Trophoblast cell (in vitro differentiated cells and primary cell): ENCODE data around the gene ALPP.
"Not testable (repeated sequence)": the region's sequence is repeated elsewhere in the genome, so short reads cannot be mapped to it uniquely, and the experiment has no call there.

ENCODE experiments used
- DNase-seq, 2 donors: peaks; one replicate each; pipeline ENCODE4 v3.0.0-alpha.2; 2016
- H2AFZ ChIP-seq: 2 replicates; pipeline ENCODE4 v1.6.1; 2013; ENCODE audit warnings: low read length, moderate library complexity, mild to moderate bottlenecking; ENCODE audit not compliant: insufficient read depth, poor library complexity
- H2AK5ac ChIP-seq: 2 replicates; pipeline ENCODE4 v1.6.1; 2013; ENCODE audit warnings: mild to moderate bottlenecking, low read length
- H2BK120ac ChIP-seq: 2 replicates; pipeline ENCODE4 v1.6.1; 2013; ENCODE audit warnings: low read length, mild to moderate bottlenecking, moderate library complexity; ENCODE audit not compliant: insufficient read depth, poor library complexity
- H2BK12ac ChIP-seq: 2 replicates; pipeline ENCODE4 v1.6.1; 2013; ENCODE audit warnings: mild to moderate bottlenecking, low read length, moderate library complexity
- H2BK5ac ChIP-seq: 2 replicates; pipeline ENCODE4 v1.6.1; 2013; ENCODE audit warnings: low read length, low read depth, moderate library complexity, mild to moderate bottlenecking; ENCODE audit not compliant: poor library complexity
- H3K14ac ChIP-seq: 2 replicates; pipeline ENCODE4 v1.6.1; 2013; ENCODE audit warnings: mild to moderate bottlenecking, low read length
- H3K18ac ChIP-seq: 2 replicates; pipeline ENCODE4 v1.6.1; 2013; ENCODE audit warnings: mild to moderate bottlenecking, low read length
- H3K23ac ChIP-seq: 2 replicates; pipeline ENCODE4 v1.6.1; 2013; ENCODE audit warnings: low read length
- H3K27ac ChIP-seq: 2 replicates; pipeline ENCODE4 v1.5.1; 2013; ENCODE audit warnings: low read depth, mild to moderate bottlenecking, inconsistent platforms, low read length, moderate library complexity
- H3K27me3 ChIP-seq: 2 replicates; pipeline ENCODE4 v1.6.1; 2013; ENCODE audit warnings: inconsistent platforms, mild to moderate bottlenecking, low read length, moderate library complexity; ENCODE audit not compliant: insufficient read depth
- H3K36me3 ChIP-seq, 2 experiments: 1 replicate in 1 of 2; 2 replicates in 1 of 2; pipeline ENCODE4 v1.6.1; 2013; ENCODE audit warnings: low read length in 2 of 2, mild to moderate bottlenecking in 2 of 2, moderate library complexity in 1 of 2; ENCODE audit not compliant: insufficient read depth in 2 of 2, control insufficient read depth in 1 of 2
- H3K4ac ChIP-seq: 2 replicates; pipeline ENCODE4 v1.6.1; 2013; ENCODE audit warnings: low read depth, mild to moderate bottlenecking, low read length, moderate library complexity
- H3K4me1 ChIP-seq, 2 experiments: 1 replicate in 1 of 2; 2 replicates in 1 of 2; pipeline ENCODE4 v1.6.1; 2013; ENCODE audit warnings: low read length in 2 of 2, mild to moderate bottlenecking in 2 of 2, moderate library complexity in 1 of 2; ENCODE audit not compliant: insufficient read depth in 2 of 2, control insufficient read depth in 1 of 2
- H3K4me2 ChIP-seq: 2 replicates; pipeline ENCODE4 v1.6.1; 2013; ENCODE audit warnings: inconsistent platforms, mild to moderate bottlenecking, low read length, moderate library complexity
- H3K4me3 ChIP-seq: 2 replicates; pipeline ENCODE4 v1.5.1; 2013; ENCODE audit warnings: mild to moderate bottlenecking, low read depth, low read length, inconsistent platforms
- H3K79me1 ChIP-seq: one replicate; pipeline ENCODE4 v1.6.1; 2013; ENCODE audit warnings: low read length
- H3K79me2 ChIP-seq: 2 replicates; pipeline ENCODE4 v1.6.1; 2013; ENCODE audit warnings: low read length, mild to moderate bottlenecking; ENCODE audit not compliant: control insufficient read depth, insufficient read depth, poor library complexity
- H3K9ac ChIP-seq: 2 replicates; pipeline ENCODE4 v1.6.1; 2013; ENCODE audit warnings: mild to moderate bottlenecking, low read length
- H3K9me3 ChIP-seq: 2 replicates; pipeline ENCODE4 v1.6.1; 2013; ENCODE audit warnings: low read depth, mild to moderate bottlenecking, control low read depth, inconsistent platforms, low read length; ENCODE audit not compliant: insufficient read depth
- H4K12ac ChIP-seq: 2 replicates; pipeline ENCODE4 v1.6.1; 2013; ENCODE audit warnings: low read depth, mild to moderate bottlenecking, low read length, moderate library complexity
- H4K8ac ChIP-seq: 2 replicates; pipeline ENCODE4 v1.6.1; 2013; ENCODE audit warnings: low read depth, mild to moderate bottlenecking, low read length, moderate library complexity
- H4K91ac ChIP-seq: one replicate; pipeline ENCODE4 v1.6.1; 2013; ENCODE audit warnings: low read depth, mild to moderate bottlenecking, low read length, moderate library complexity
- WGBS: extraction: QIAGEN DNeasy Blood & Tissue Kit; methylation state at CpG from one replicate; pipeline ENCODE4 v1.1.7; 2013; ENCODE audit warnings: missing lambda C conversion rate; ENCODE audit not compliant: insufficient read length, insufficient coverage; ENCODE audit errors: extremely low coverage; 5-methylcytosine and 5-hydroxymethylcytosine counted together

The ALPP gene

GRCh38 chr2:232363784-232364615 lies 14.6 kb upstream of the ALPP start:
- DNase-seq, result peak; percentile 83 to 92
- H3K9me3 ChIP-seq, result peaks cover 2% of the 10 kb centered on the region
- no peaks in the 10 kb centered on the region for H3K27me3 ChIP-seq
- no peak overlapping the region for H4K12ac ChIP-seq
- no peak overlapping the region for H2BK12ac ChIP-seq
- no peak overlapping the region for H2AFZ ChIP-seq
- no peak overlapping the region for H4K91ac ChIP-seq
- no peak overlapping the region for H2AK5ac ChIP-seq
- H3K14ac ChIP-seq, result no peak overlapping the region
- no peaks in the 10 kb centered on the region for H3K36me3 ChIP-seq
- H3K9ac ChIP-seq, result no peak overlapping the region
- H3K4me3 ChIP-seq, result no peak overlapping the region
- no peak overlapping the region for H3K23ac ChIP-seq
- H3K79me1 ChIP-seq, result no peaks in the 10 kb centered on the region
- H3K79me2 ChIP-seq, result no peaks in the 10 kb centered on the region
- no peak overlapping the region for H4K8ac ChIP-seq
- WGBS, result no CpG with 5 or more reads among the region's 14 CpGs
- peaks cover 5 to 11% of the 10 kb centered on the region in 2 experiments for H3K4me1 ChIP-seq
- no peak overlapping the region for H3K4ac ChIP-seq
- no peak overlapping the region for H3K27ac ChIP-seq
- no peak overlapping the region for H2BK5ac ChIP-seq
- H2BK120ac ChIP-seq, result no peak overlapping the region
- no peak overlapping the region for H3K4me2 ChIP-seq
- no peak overlapping the region for H3K18ac ChIP-seq

GRCh38 chr2:232364806-232365594 lies 13.6 kb upstream of the ALPP start:
- not testable (repeated sequence) for H3K9ac ChIP-seq, H4K12ac ChIP-seq, H3K79me2 ChIP-seq, H4K91ac ChIP-seq, H3K27me3 ChIP-seq, H2BK12ac ChIP-seq, H2BK120ac ChIP-seq, H3K23ac ChIP-seq, H2BK5ac ChIP-seq, H3K27ac ChIP-seq, H3K4me3 ChIP-seq, H3K36me3 ChIP-seq, H4K8ac ChIP-seq, H3K79me1 ChIP-seq, DNase-seq, H2AFZ ChIP-seq, H3K4ac ChIP-seq, H2AK5ac ChIP-seq, H3K4me2 ChIP-seq, H3K14ac ChIP-seq, H3K18ac ChIP-seq, H3K9me3 ChIP-seq
- no CpG with 5 or more reads among the region's 18 CpGs for WGBS
- H3K4me1 ChIP-seq, result peaks cover 5 to 11% of the 10 kb centered on the region in 2 experiments

- H3K23ac ChIP-seq, result no peak overlapping the region
- no peak overlapping the region for H4K91ac ChIP-seq
- H3K79me2 ChIP-seq, result no peaks in the 10 kb centered on the region
- H4K8ac ChIP-seq, result no peak overlapping the region
- WGBS, result no CpG with 5 or more reads among the region's 20 CpGs
- H3K4me3 ChIP-seq, result no peak overlapping the region
- H3K27ac ChIP-seq, result no peak overlapping the region
- H3K18ac ChIP-seq, result no peak overlapping the region
- peaks cover 2% of the 10 kb centered on the region for H3K9me3 ChIP-seq
- no peak overlapping the region for H2AFZ ChIP-seq
- no peak overlapping the region for H3K4me2 ChIP-seq
- no peaks in the 10 kb centered on the region for H3K27me3 ChIP-seq
- H2BK5ac ChIP-seq, result no peak overlapping the region
- H3K4me1 ChIP-seq, result peaks cover 5 to 11% of the 10 kb centered on the region in 2 experiments
- no peak overlapping the region for H3K9ac ChIP-seq
- peak; percentile 70 to 89 for DNase-seq
- no peak overlapping the region for H3K4ac ChIP-seq
- H2AK5ac ChIP-seq, result no peak overlapping the region
- H2BK120ac ChIP-seq, result no peak overlapping the region
- no peaks in the 10 kb centered on the region for H3K36me3 ChIP-seq
- H3K79me1 ChIP-seq, result no peaks in the 10 kb centered on the region
- no peak overlapping the region for H4K12ac ChIP-seq
- no peak overlapping the region for H2BK12ac ChIP-seq
- no peak overlapping the region for H3K14ac ChIP-seq
These were observed 12.8 kb upstream of the ALPP start for GRCh38 chr2:232365621-232366321.

GRCh38 chr2:232366461-232366860 lies 12.1 kb upstream of the ALPP start:
- not testable (repeated sequence) for H2BK5ac ChIP-seq, H3K18ac ChIP-seq, DNase-seq, H3K36me3 ChIP-seq, H2BK12ac ChIP-seq, H4K91ac ChIP-seq, H4K8ac ChIP-seq, H3K23ac ChIP-seq, H2AK5ac ChIP-seq, H3K4me3 ChIP-seq, H3K9ac ChIP-seq, H3K9me3 ChIP-seq, H3K79me2 ChIP-seq, H3K79me1 ChIP-seq, H4K12ac ChIP-seq, H3K27ac ChIP-seq, H2AFZ ChIP-seq, H3K27me3 ChIP-seq, H2BK120ac ChIP-seq, H3K4me2 ChIP-seq, H3K14ac ChIP-seq, H3K4ac ChIP-seq
- WGBS, result no CpG with 5 or more reads among the region's 23 CpGs
- H3K4me1 ChIP-seq, result peaks cover 5 to 11% of the 10 kb centered on the region in 2 experiments
